ENCODE data around the gene NPLOC4.

Gene NPLOC4

GRCh38 chr17:81650951-81651350, 14.0 kb upstream of the NPLOC4 start:
- peaks cover 8% of the 10 kb centered on the region for H3K4me1 ChIP-seq (ENCODE audit: control insufficient read depth, insufficient read depth, low read length, poor library complexity, severe bottlenecking)
- no peak for DNase-seq
- peaks cover 9% of the 10 kb centered on the region for H3K27me3 ChIP-seq (replicated peaks; ENCODE audit: control insufficient read depth, insufficient read depth, low read length, poor library complexity, severe bottlenecking)
- no peaks in the 10 kb centered on the region for H3K36me3 ChIP-seq (ENCODE audit: control insufficient read depth, insufficient read depth, low read length)
- H3K27ac ChIP-seq (ENCODE audit: insufficient read depth, low read length, poor library complexity, severe bottlenecking) = no peak overlapping the region
- H3K9me3 ChIP-seq (ENCODE audit: control insufficient read depth, low read length) = no peaks in the 10 kb centered on the region
- no peak overlapping the region for H3K4me3 ChIP-seq (ENCODE audit: insufficient read depth, low read depth, low read length, poor library complexity, severe bottlenecking)

GRCh38 chr17:81648707-81649085, 11.8 kb upstream of the NPLOC4 start:
- no peaks in the 10 kb centered on the region for H3K36me3 ChIP-seq (ENCODE audit: control insufficient read depth, insufficient read depth, low read length)
- DNase-seq = no peak
- no peak overlapping the region for H3K27ac ChIP-seq (ENCODE audit: insufficient read depth, low read length, poor library complexity, severe bottlenecking)
- H3K4me3 ChIP-seq (ENCODE audit: insufficient read depth, low read depth, low read length, poor library complexity, severe bottlenecking) = no peak overlapping the region
- H3K27me3 ChIP-seq (replicated peaks; ENCODE audit: control insufficient read depth, insufficient read depth, low read length, poor library complexity, severe bottlenecking) = peaks cover 5% of the 10 kb centered on the region
- no peaks in the 10 kb centered on the region for H3K9me3 ChIP-seq (ENCODE audit: control insufficient read depth, low read length)
- H3K4me1 ChIP-seq (ENCODE audit: control insufficient read depth, insufficient read depth, low read length, poor library complexity, severe bottlenecking) = peaks cover 7% of the 10 kb centered on the region

GRCh38 chr17:81648013-81648706, 11.2 kb upstream of the NPLOC4 start:
- Histone ChIP-seq H3K4me3 (ENCODE audit: insufficient read depth, low read depth, low read length, poor library complexity, severe bottlenecking) (no peak overlapping the region), H3K27ac (ENCODE audit: insufficient read depth, low read length, poor library complexity, severe bottlenecking) (no peak overlapping the region), H3K4me1 (ENCODE audit: control insufficient read depth, insufficient read depth, low read length, poor library complexity, severe bottlenecking) (peaks cover 2% of the 10 kb centered on the region), H3K27me3 (replicated peaks; ENCODE audit: control insufficient read depth, insufficient read depth, low read length, poor library complexity, severe bottlenecking) (peaks cover 5% of the 10 kb centered on the region), H3K36me3 (ENCODE audit: control insufficient read depth, insufficient read depth, low read length) (no peaks in the 10 kb centered on the region), H3K9me3 (ENCODE audit: control insufficient read depth, low read length) (no peaks in the 10 kb centered on the region)
- no peak for DNase-seq

- H3K27ac ChIP-seq (ENCODE audit: insufficient read depth, low read length, poor library complexity, severe bottlenecking) = no peak overlapping the region
- no peaks in the 10 kb centered on the region for H3K4me1 ChIP-seq (ENCODE audit: control insufficient read depth, insufficient read depth, low read length, poor library complexity, severe bottlenecking)
- DNase-seq = no peak
- H3K4me3 ChIP-seq (ENCODE audit: insufficient read depth, low read depth, low read length, poor library complexity, severe bottlenecking) = no peak overlapping the region
- no peaks in the 10 kb centered on the region for H3K36me3 ChIP-seq (ENCODE audit: control insufficient read depth, insufficient read depth, low read length)
- H3K9me3 ChIP-seq (ENCODE audit: control insufficient read depth, low read length) = no peaks in the 10 kb centered on the region
- H3K27me3 ChIP-seq (replicated peaks; ENCODE audit: control insufficient read depth, insufficient read depth, low read length, poor library complexity, severe bottlenecking) = peaks cover 5% of the 10 kb centered on the region
These were observed 10.7 kb upstream of the NPLOC4 start for GRCh38 chr17:81647640-81648012.

GRCh38 chr17:81646869-81647600, 10.1 kb upstream of the NPLOC4 start:
- Histone ChIP-seq H3K27me3 (replicated peaks; ENCODE audit: control insufficient read depth, insufficient read depth, low read length, poor library complexity, severe bottlenecking) (peaks cover 5% of the 10 kb centered on the region), H3K4me3 (ENCODE audit: insufficient read depth, low read depth, low read length, poor library complexity, severe bottlenecking) (no peak overlapping the region), H3K27ac (ENCODE audit: insufficient read depth, low read length, poor library complexity, severe bottlenecking) (no peak overlapping the region), H3K9me3 (ENCODE audit: control insufficient read depth, low read length) (no peaks in the 10 kb centered on the region), H3K4me1 (ENCODE audit: control insufficient read depth, insufficient read depth, low read length, poor library complexity, severe bottlenecking) (no peaks in the 10 kb centered on the region), H3K36me3 (ENCODE audit: control insufficient read depth, insufficient read depth, low read length) (no peaks in the 10 kb centered on the region)
- no peak for DNase-seq

- Histone ChIP-seq H3K27me3 (replicated peaks; ENCODE audit: control insufficient read depth, insufficient read depth, low read length, poor library complexity, severe bottlenecking) (peaks cover 5% of the 10 kb centered on the region), H3K36me3 (ENCODE audit: control insufficient read depth, insufficient read depth, low read length) (no peaks in the 10 kb centered on the region), H3K4me3 (ENCODE audit: insufficient read depth, low read depth, low read length, poor library complexity, severe bottlenecking) (no peak overlapping the region), H3K9me3 (ENCODE audit: control insufficient read depth, low read length) (no peaks in the 10 kb centered on the region), H3K4me1 (ENCODE audit: control insufficient read depth, insufficient read depth, low read length, poor library complexity, severe bottlenecking) (no peaks in the 10 kb centered on the region), H3K27ac (ENCODE audit: insufficient read depth, low read length, poor library complexity, severe bottlenecking) (no peak overlapping the region)
- DNase-seq = no peak
These were observed 8.4 kb upstream of the NPLOC4 start for GRCh38 chr17:81644976-81645952.

GRCh38 chr17:81644496-81644895, 7.6 kb upstream of the NPLOC4 start:
- no peak for DNase-seq
- no peak overlapping the region for H3K4me3 ChIP-seq (ENCODE audit: insufficient read depth, low read depth, low read length, poor library complexity, severe bottlenecking)
- no peaks in the 10 kb centered on the region for H3K4me1 ChIP-seq (ENCODE audit: control insufficient read depth, insufficient read depth, low read length, poor library complexity, severe bottlenecking)
- H3K36me3 ChIP-seq (ENCODE audit: control insufficient read depth, insufficient read depth, low read length) = no peaks in the 10 kb centered on the region
- H3K9me3 ChIP-seq (ENCODE audit: control insufficient read depth, low read length) = no peaks in the 10 kb centered on the region
- peaks cover 5% of the 10 kb centered on the region for H3K27me3 ChIP-seq (replicated peaks; ENCODE audit: control insufficient read depth, insufficient read depth, low read length, poor library complexity, severe bottlenecking)
- H3K27ac ChIP-seq (ENCODE audit: insufficient read depth, low read length, poor library complexity, severe bottlenecking) = no peak overlapping the region

GRCh38 chr17:81641825-81642489, 5.0 kb upstream of the NPLOC4 start:
- no peaks in the 10 kb centered on the region for H3K27me3 ChIP-seq (replicated peaks; ENCODE audit: control insufficient read depth, insufficient read depth, low read length, poor library complexity, severe bottlenecking)
- no peak for DNase-seq
- H3K4me1 ChIP-seq (ENCODE audit: control insufficient read depth, insufficient read depth, low read length, poor library complexity, severe bottlenecking) = no peaks in the 10 kb centered on the region
- H3K4me3 ChIP-seq (ENCODE audit: insufficient read depth, low read depth, low read length, poor library complexity, severe bottlenecking) = no peak overlapping the region
- H3K27ac ChIP-seq (ENCODE audit: insufficient read depth, low read length, poor library complexity, severe bottlenecking) = no peak overlapping the region
- no peaks in the 10 kb centered on the region for H3K9me3 ChIP-seq (ENCODE audit: control insufficient read depth, low read length)
- no peaks in the 10 kb centered on the region for H3K36me3 ChIP-seq (ENCODE audit: control insufficient read depth, insufficient read depth, low read length)

GRCh38 chr17:81640011-81640410, 3.1 kb upstream of the NPLOC4 start:
- Histone ChIP-seq H3K27ac (ENCODE audit: insufficient read depth, low read length, poor library complexity, severe bottlenecking) (no peak overlapping the region), H3K4me1 (ENCODE audit: control insufficient read depth, insufficient read depth, low read length, poor library complexity, severe bottlenecking) (peaks cover 10% of the 10 kb centered on the region), H3K36me3 (ENCODE audit: control insufficient read depth, insufficient read depth, low read length) (no peaks in the 10 kb centered on the region), H3K4me3 (ENCODE audit: insufficient read depth, low read depth, low read length, poor library complexity, severe bottlenecking) (no peak overlapping the region), H3K27me3 (replicated peaks; ENCODE audit: control insufficient read depth, insufficient read depth, low read length, poor library complexity, severe bottlenecking) (no peaks in the 10 kb centered on the region), H3K9me3 (ENCODE audit: control insufficient read depth, low read length) (no peaks in the 10 kb centered on the region)
- DNase-seq = no peak

All from effector memory CD4-positive, alpha-beta T cell (primary cell).